Endothelial cell (in vitro differentiated cells): ENCODE results near the gene PLCB3. TPM values are rescaled to one million over a fixed set of nuclear protein-coding genes. Genes with fewer than 3 reads are reported as not detected.

Source experiments
- DNase-seq: peaks from one replicate; pipeline ENCODE4 v3.0.0; 2021; ENCODE audit warnings: low spot score
- H3K27ac Mint-ChIP-seq: one replicate; pipeline ENCODE4 v1.8.0; 2021; ENCODE audit warnings: mixed read lengths, inconsistent platforms; ENCODE audit not compliant: unreplicated experiment
- H3K27me3 Mint-ChIP-seq: one replicate; pipeline ENCODE4 v1.8.0; 2021; ENCODE audit warnings: mild to moderate bottlenecking, moderate library complexity, mixed read lengths, inconsistent platforms; ENCODE audit not compliant: unreplicated experiment
- H3K36me3 Mint-ChIP-seq: one replicate; pipeline ENCODE4 v1.8.0; 2021; ENCODE audit warnings: mild to moderate bottlenecking, low read depth, mixed read lengths, inconsistent platforms; ENCODE audit not compliant: unreplicated experiment
- H3K4me1 Mint-ChIP-seq: one replicate; pipeline ENCODE4 v1.8.0; 2021; ENCODE audit warnings: mild to moderate bottlenecking, mixed read lengths, inconsistent platforms; ENCODE audit not compliant: unreplicated experiment
- H3K4me3 Mint-ChIP-seq: one replicate; pipeline ENCODE4 v1.8.0; 2021; ENCODE audit warnings: mild to moderate bottlenecking, mixed read lengths, inconsistent platforms; ENCODE audit not compliant: unreplicated experiment
- H3K9me3 Mint-ChIP-seq: one replicate; pipeline ENCODE4 v1.8.0; 2021; ENCODE audit warnings: mixed read lengths, inconsistent platforms; ENCODE audit not compliant: unreplicated experiment
- CTCF ChIP-seq: fragments of 200-600 bp; sonication (generic); IDR thresholded peaks from one replicate; pipeline ENCODE4 v1.5.0; 2021; ENCODE audit warnings: antibody characterized with exemption; ENCODE audit not compliant: unreplicated experiment
- total RNA-seq: library from RNA; stranded (reverse); fragmentation: NEBNext Ultra II Directional; extraction: Animal tissue kit (Norgen Biotek cat#: 25700); gene quantifications from one replicate; pipeline ENCODE4 v1.2.1, GENCODE V29; 2021; ENCODE audit not compliant: unreplicated experiment

The PLCB3 gene
- total RNA-seq, 1 donor from 2014 or later = 51.0 TPM

- H3K27ac Mint-ChIP-seq = no peak overlapping the region
- DNase-seq = no peak
- H3K36me3 Mint-ChIP-seq = no peaks in the 10 kb centered on the region
- H3K4me1 Mint-ChIP-seq = peaks cover 3% of the 10 kb centered on the region
- TF ChIP-seq CTCF = no peak
- no peaks in the 10 kb centered on the region for H3K9me3 Mint-ChIP-seq
- H3K27me3 Mint-ChIP-seq = peaks cover 11% of the 10 kb centered on the region
- peak overlapping the region; percentile 91 for H3K4me3 Mint-ChIP-seq
These were observed 21.6 kb upstream of the PLCB3 start for GRCh38 chr11:64229744-64230170.

DNA sequence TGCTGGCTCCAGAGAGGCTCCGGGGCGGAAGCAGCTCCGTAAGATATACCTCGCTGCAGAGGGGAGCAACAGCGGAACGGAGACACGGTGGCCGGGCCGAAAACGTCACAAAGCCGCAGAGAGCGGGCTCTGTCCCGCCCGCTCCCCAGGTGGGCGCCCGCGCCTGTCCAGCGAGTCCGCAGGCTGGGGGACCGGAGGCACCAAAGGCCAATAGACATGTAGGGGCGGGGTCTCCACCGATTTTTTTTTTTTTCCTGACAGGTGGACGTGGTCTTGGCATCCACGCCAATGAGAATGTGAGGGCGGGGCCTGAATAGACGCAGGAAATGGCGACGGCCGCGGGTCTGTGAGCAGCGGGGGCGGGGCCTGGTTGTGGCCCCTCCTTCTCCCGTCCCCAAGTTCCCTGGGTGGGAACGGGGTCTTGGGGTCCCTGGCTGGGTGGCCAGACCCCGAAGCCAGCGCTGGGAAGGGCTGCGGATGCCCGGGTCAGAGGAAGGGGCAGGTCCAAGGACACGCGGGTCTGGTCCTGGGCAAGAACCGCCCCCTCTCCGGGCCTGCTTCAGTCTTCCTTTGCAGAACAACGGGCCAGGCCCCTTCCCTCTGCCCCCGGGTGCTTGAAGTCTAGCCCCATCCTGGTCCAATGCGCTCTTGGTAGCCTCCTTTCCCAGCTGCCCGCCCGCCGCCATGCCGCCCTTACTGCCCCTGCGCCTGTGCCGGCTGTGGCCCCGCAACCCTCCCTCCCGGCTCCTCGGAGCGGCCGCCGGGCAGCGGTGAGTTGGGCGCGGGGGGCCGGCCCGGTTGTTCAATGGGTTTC lies 21.0 kb upstream of the PLCB3 start, which contains the start of gene DNAJC4:
Gene DNAJC4 (plus strand): TSS at position 378 of the 814 bp plus-strand sequence. CDS start 307 bp downstream, at position 685.
- H3K9me3 Mint-ChIP-seq = no peaks in the 10 kb centered on the region
- peaks cover 2% of the 10 kb centered on the region for H3K36me3 Mint-ChIP-seq
- H3K4me1 Mint-ChIP-seq = peaks cover 4% of the 10 kb centered on the region
- peak; percentile 80 for DNase-seq
- H3K4me3 Mint-ChIP-seq = peak within 1 kb of the TSS; percentile 91
- peaks cover 15% of the 10 kb centered on the region for H3K27me3 Mint-ChIP-seq
- no peak for TF ChIP-seq CTCF
- peak within 1 kb of the TSS; percentile 64 for H3K27ac Mint-ChIP-seq

- TF ChIP-seq CTCF = no peak
- Mint-ChIP-seq H3K4me1 (peaks cover 6% of the 10 kb centered on the region), H3K36me3 (peaks cover 5% of the 10 kb centered on the region), H3K27ac (peak overlapping the region; percentile 64), H3K9me3 (no peaks in the 10 kb centered on the region), H3K27me3 (peaks cover 17% of the 10 kb centered on the region), H3K4me3 (peak overlapping the region; percentile 91)
- no peak for DNase-seq
These were observed 20.4 kb upstream of the PLCB3 start for GRCh38 chr11:64230985-64231365.

DNA sequence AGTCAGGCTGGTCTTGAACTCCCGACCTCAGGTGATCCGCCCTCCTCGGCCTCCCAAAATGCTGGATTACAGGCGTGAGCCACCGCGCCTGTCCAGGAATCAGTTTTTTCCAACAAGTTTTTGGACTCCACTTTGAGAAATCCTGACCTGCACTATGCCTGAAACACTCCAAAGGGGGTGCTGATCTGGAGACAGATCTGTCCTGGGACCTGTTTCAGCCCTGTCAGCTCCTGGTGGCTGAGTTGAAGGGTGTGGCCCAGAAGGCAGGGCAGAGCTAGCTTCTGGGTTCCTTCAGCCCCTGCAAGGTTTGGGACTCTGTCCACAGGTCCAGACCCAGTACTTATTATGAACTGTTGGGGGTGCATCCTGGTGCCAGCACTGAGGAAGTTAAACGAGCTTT lies 19.8 kb upstream of the PLCB3 start:
- H3K4me3 Mint-ChIP-seq = no peak overlapping the region
- H3K27me3 Mint-ChIP-seq = peaks cover 18% of the 10 kb centered on the region
- H3K27ac Mint-ChIP-seq = no peak overlapping the region
- TF ChIP-seq CTCF = no peak
- peaks cover 6% of the 10 kb centered on the region for H3K4me1 Mint-ChIP-seq
- peaks cover 5% of the 10 kb centered on the region for H3K36me3 Mint-ChIP-seq
- DNase-seq = no peak
- no peaks in the 10 kb centered on the region for H3K9me3 Mint-ChIP-seq

- TF ChIP-seq CTCF = no peak
- H3K4me1 Mint-ChIP-seq = peaks cover 6% of the 10 kb centered on the region
- H3K4me3 Mint-ChIP-seq = peak overlapping the region; percentile 59
- peaks cover 5% of the 10 kb centered on the region for H3K36me3 Mint-ChIP-seq
- H3K9me3 Mint-ChIP-seq = no peaks in the 10 kb centered on the region
- DNase-seq = no peak
- peaks cover 19% of the 10 kb centered on the region for H3K27me3 Mint-ChIP-seq
- H3K27ac Mint-ChIP-seq = no peak overlapping the region
These were observed 19.0 kb upstream of the PLCB3 start for GRCh38 chr11:64232182-64232966.
